ENCODE results near the gene TMEM255B.

Gene TMEM255B

DNA sequence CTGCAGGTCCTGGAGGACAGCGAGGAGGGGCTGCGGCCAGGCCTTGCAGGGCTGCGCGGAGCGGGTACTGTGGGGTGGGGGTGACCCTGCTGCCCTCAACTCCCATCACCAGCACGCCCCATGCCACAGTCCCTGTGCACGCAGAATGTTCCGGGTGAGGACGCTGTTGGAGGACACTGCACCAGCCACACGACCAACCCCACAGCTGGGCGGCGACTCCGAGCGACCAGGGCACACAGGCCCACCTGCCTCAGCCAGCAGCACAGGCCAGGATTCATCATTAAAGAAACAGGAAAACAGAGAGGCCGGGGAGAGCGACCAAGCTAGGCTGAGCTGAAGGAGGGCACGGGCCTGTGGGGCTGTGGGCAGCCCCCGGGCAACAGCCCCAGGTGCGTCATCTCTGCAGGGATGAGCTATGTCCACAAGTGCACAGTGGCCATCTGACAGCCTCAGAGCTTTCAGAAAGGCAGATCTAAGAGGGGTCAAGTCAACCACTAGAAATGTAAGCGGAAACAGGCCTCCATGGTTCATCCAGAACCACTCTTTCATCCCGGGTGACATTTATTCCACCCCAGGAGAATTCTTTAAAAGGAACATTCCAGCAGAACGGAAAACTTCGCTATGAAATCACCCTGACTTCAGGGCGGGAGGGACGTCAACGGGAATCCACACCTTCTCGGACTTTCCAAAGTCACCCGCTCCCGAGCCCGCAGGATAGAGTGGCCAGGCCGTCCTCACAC lies 103.3 kb downstream of the TMEM255B start:
- Mint-ChIP-seq H3K4me1 (peaks cover 45% of the 10 kb centered on the region), H3K36me3 (ENCODE audit: low read depth) (no peaks in the 10 kb centered on the region), H3K27ac (peak overlapping the region; percentile 14 to 70 (median 60)), H3K9me3 (peaks cover 5% of the 10 kb centered on the region), H3K27me3 (ENCODE audit: low read depth) (peaks cover 61% of the 10 kb centered on the region), H3K4me3 (peak overlapping the region; percentile 81 to 90 (median 85))
- TF ChIP-seq, protein P1, sequence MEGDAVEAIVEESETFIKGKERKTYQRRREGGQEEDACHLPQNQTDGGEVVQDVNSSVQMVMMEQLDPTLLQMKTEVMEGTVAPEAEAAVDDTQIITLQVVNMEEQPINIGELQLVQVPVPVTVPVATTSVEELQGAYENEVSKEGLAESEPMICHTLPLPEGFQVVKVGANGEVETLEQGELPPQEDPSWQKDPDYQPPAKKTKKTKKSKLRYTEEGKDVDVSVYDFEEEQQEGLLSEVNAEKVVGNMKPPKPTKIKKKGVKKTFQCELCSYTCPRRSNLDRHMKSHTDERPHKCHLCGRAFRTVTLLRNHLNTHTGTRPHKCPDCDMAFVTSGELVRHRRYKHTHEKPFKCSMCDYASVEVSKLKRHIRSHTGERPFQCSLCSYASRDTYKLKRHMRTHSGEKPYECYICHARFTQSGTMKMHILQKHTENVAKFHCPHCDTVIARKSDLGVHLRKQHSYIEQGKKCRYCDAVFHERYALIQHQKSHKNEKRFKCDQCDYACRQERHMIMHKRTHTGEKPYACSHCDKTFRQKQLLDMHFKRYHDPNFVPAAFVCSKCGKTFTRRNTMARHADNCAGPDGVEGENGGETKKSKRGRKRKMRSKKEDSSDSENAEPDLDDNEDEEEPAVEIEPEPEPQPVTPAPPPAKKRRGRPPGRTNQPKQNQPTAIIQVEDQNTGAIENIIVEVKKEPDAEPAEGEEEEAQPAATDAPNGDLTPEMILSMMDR (IDR thresholded peaks at IDR 0.05; ENCODE audit: unreplicated experiment in 3 of 3), result no peak

DNA sequence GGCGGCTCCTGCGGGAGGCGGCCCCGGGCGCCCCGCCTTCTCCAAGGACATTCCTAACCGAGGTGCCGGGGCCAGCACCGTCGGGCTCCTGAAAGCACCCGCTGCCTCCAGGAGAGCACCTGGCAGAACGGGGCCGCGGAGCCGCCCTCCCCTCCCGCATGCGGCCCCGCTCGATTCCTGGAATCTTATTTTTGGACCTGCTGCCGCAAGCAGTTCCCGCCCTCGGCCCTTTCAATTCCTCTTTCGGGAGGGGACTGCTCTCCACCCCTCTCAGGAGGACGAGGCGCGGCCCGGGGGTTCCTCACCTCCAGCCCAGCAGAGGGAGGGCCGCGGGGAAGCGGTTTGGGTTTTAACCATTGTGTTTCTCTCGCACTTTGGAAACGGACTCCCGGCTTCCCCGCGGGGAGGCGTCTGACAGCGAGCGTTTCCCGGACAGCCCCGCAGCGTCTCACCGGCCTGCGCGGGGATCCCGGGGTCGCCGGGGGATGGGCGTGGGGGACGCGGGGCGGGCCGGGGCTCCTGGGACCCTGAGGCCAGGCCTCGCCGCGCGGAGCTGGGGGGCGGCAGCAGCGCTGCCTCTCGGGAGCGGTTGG lies 104.0 kb downstream of the TMEM255B start:
- peaks cover 65% of the 10 kb centered on the region for H3K27me3 Mint-ChIP-seq (ENCODE audit: low read depth)
- H3K4me1 Mint-ChIP-seq, result peaks cover 45% of the 10 kb centered on the region
- peaks cover 5% of the 10 kb centered on the region for H3K9me3 Mint-ChIP-seq
- no peaks in the 10 kb centered on the region for H3K36me3 Mint-ChIP-seq (ENCODE audit: low read depth)
- H3K27ac Mint-ChIP-seq, result no peak overlapping the region
- H3K4me3 Mint-ChIP-seq, result peak overlapping the region; percentile 75 to 90 (median 78)
- TF ChIP-seq, protein P1 (IDR thresholded peaks at IDR 0.05; ENCODE audit: unreplicated experiment in 3 of 3), result no peak

DNA sequence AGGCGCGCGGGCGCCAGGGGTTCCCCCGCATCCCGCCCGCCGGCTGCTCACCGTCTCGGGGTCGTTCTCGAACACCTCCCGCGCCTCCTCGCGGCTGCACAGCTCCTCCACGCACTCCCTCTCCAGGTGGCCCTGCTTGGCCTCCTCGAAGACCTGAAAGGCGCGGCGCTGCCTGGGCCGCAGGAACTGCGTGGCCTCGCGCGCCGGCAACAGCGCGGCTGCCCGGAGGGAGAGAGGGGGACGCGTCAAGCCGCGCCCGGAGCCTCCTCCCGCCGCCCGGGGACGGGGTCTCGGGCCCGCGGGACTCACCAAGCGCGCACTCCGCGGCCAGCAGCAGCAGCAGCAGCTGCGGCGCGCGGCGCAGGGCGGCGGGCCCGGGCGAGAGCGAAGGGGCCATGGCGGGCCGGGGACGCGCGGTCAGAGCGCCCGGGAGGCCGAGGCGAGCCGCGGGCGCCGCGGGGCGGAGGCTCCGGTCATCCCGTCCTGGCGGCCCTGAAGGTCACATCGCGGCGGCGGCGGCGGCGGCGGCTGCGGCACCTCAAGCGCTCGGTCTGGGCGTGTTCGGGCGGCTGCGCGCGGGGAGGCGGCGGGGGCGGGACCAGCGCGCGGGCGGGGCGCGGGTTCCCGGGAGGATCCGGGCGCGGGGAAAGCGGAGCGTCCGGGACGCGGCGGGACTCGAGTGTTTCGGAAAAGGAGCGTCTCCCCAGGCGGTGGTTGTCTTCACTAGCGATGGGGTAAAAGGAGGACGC lies 104.7 kb downstream of the TMEM255B start, which contains the start of gene GAS6:
Gene GAS6 (minus strand): TSS at position 553 of the 749 bp plus-strand sequence. CDS start 156 bp downstream, at position 397.
- peak within 1 kb of the TSS in 1 of 3 experiments; percentile 11 for H3K27ac Mint-ChIP-seq
- peaks cover 5% of the 10 kb centered on the region for H3K9me3 Mint-ChIP-seq
- H3K4me1 Mint-ChIP-seq, result peaks cover 45% of the 10 kb centered on the region
- H3K27me3 Mint-ChIP-seq (ENCODE audit: low read depth), result peaks cover 62% of the 10 kb centered on the region
- H3K36me3 Mint-ChIP-seq (ENCODE audit: low read depth), result no peaks in the 10 kb centered on the region
- TF ChIP-seq, protein P1 (IDR thresholded peaks at IDR 0.05; ENCODE audit: unreplicated experiment in 3 of 3), result peak in 1 of 3 experiments; percentile 17
- H3K4me3 Mint-ChIP-seq, result peak within 1 kb of the TSS; percentile 78 to 89 (median 83)

DNA sequence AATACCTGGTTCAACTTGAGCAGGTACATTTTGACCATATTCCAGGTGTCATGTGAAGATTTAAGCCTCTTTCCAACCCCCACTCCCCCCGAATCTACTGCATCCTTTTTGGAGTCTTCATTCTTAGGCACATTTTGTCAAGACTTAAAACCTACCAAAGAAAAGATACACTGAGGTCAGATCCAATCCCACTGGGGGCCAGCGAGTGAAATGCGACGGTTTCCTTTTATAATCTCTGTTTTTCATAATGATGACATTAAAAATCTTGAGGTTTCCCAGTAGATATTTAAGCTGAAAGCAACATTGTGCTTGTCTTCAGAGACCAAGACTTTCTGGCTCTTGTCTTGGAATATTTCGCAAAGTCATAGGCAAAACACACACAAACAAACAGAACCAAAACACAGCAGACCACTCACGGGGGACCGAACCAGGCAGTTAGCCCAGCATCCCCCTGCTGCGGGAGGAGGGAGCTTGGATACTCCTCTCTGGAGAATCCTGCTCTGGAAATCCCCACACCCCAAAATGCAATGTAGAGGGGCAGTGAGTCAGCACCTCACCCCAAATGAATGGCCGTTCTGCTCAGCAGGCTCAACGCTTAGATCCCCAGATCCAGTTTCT lies 105.4 kb downstream of the TMEM255B start:
- H3K27ac Mint-ChIP-seq, result peak overlapping the region in 1 of 3 experiments; percentile 11
- TF ChIP-seq, protein P1 (IDR thresholded peaks at IDR 0.05; ENCODE audit: unreplicated experiment in 3 of 3), result no peak
- H3K27me3 Mint-ChIP-seq (ENCODE audit: low read depth), result peaks cover 59% of the 10 kb centered on the region
- peaks cover 5% of the 10 kb centered on the region for H3K9me3 Mint-ChIP-seq
- no peaks in the 10 kb centered on the region for H3K36me3 Mint-ChIP-seq (ENCODE audit: low read depth)
- H3K4me3 Mint-ChIP-seq, result peak overlapping the region; percentile 78 to 89 (median 83)
- H3K4me1 Mint-ChIP-seq, result peaks cover 42% of the 10 kb centered on the region

DNA sequence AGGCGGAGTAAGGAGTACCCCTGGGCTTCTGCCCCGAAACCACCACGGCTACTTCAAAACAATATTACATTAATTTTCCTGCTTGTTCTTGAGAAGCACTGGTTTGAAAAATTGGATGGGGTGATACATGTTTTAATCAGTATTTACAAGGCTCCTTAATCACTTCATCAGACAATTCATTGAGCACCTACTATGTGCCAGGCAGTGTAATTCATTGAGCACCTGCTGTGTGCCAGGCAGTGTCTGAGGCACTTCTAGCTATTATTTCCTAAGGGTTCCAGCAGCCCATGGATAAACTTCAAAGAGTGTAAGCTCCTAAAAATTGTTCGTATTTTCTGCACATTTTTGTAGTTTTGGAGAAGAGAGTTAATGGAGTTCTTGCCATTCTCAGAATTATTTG lies 106.4 kb downstream of the TMEM255B start:
- H3K27me3 Mint-ChIP-seq (ENCODE audit: low read depth), result peaks cover 55% of the 10 kb centered on the region
- H3K9me3 Mint-ChIP-seq, result peaks cover 5% of the 10 kb centered on the region
- H3K4me1 Mint-ChIP-seq, result peaks cover 32% of the 10 kb centered on the region
- no peaks in the 10 kb centered on the region for H3K36me3 Mint-ChIP-seq (ENCODE audit: low read depth)
- TF ChIP-seq, protein P1 (IDR thresholded peaks at IDR 0.05; ENCODE audit: unreplicated experiment in 3 of 3), result no peak
- H3K27ac Mint-ChIP-seq, result no peak overlapping the region
- H3K4me3 Mint-ChIP-seq, result peak overlapping the region; percentile 73 to 81 (median 78)

Measured in nephron (organoid).